Activated T-cell treated with anti-CD3 and anti-CD28 coated beads, Interleukin-2, amount 50 U/mL, for 4 hours (primary cell): ENCODE results near the gene NPHP4. TPM values are rescaled to one million over a fixed set of nuclear protein-coding genes. Genes with fewer than 3 reads are reported as not detected.

Source experiments
- ATAC-seq, 2 donors: fragments of 200-7000 bp; cut with Tn5 transposase; one replicate each; pipeline ENCODE4 v1.10.0; 2021
- DNase-seq: peaks from one replicate; pipeline ENCODE4 v3.0.0-alpha.2; 2020
- H3K27me3 Mint-ChIP-seq: one replicate; pipeline ENCODE4 v1.8.0; 2021; ENCODE audit warnings: low read depth, mixed read lengths
- H3K36me3 Mint-ChIP-seq: one replicate; pipeline ENCODE4 v1.8.0; 2022; ENCODE audit warnings: mixed read lengths; ENCODE audit not compliant: insufficient read depth
- H3K4me1 Mint-ChIP-seq: one replicate; pipeline ENCODE4 v1.8.0; 2021; ENCODE audit warnings: low read depth, mixed read lengths
- H3K4me3 Mint-ChIP-seq: one replicate; pipeline ENCODE4 v1.8.0; 2021; ENCODE audit warnings: mild to moderate bottlenecking, moderate library complexity, mixed read lengths
- H3K9me3 Mint-ChIP-seq: one replicate; pipeline ENCODE4 v1.8.0; 2021; ENCODE audit warnings: mixed read lengths
- total RNA-seq, 3 donors: library from RNA; stranded (reverse); gene quantifications; one replicate each; pipeline ENCODE4 v1.2.1, GENCODE V29; 2021

The NPHP4 gene
- total RNA-seq: 1 to 10 TPM; 7.0 to 9.3 (median 7.1) TPM

GRCh38 chr1:5992026-5992813 lies at the start of gene NPHP4:
Gene NPHP4 (minus strand): TSS chr1:5992425. CDS start chr1:5986289, 6,136 bp downstream.
- Mint-ChIP-seq H3K9me3 (no peaks in the 10 kb centered on the region), H3K4me1 (peaks cover 26% of the 10 kb centered on the region), H3K27me3 (no peaks in the 10 kb centered on the region), H3K4me3 (peak within 1 kb of the TSS; percentile 95), H3K36me3 (no peaks in the 10 kb centered on the region)
- DNase-seq (peak; percentile 98), ATAC-seq (peak; percentile 93)

- Mint-ChIP-seq H3K27me3 (no peaks in the 10 kb centered on the region), H3K36me3 (peaks cover 25% of the 10 kb centered on the region), H3K4me1 (peaks cover 14% of the 10 kb centered on the region), H3K4me3 (no peak overlapping the region), H3K9me3 (no peaks in the 10 kb centered on the region)
- no peak for DNase-seq
- peak in 1 of 2 donors; percentile 52 for ATAC-seq
Observed at GRCh38 chr1:6041432-6042062, 49.3 kb upstream of the NPHP4 start.

DNA sequence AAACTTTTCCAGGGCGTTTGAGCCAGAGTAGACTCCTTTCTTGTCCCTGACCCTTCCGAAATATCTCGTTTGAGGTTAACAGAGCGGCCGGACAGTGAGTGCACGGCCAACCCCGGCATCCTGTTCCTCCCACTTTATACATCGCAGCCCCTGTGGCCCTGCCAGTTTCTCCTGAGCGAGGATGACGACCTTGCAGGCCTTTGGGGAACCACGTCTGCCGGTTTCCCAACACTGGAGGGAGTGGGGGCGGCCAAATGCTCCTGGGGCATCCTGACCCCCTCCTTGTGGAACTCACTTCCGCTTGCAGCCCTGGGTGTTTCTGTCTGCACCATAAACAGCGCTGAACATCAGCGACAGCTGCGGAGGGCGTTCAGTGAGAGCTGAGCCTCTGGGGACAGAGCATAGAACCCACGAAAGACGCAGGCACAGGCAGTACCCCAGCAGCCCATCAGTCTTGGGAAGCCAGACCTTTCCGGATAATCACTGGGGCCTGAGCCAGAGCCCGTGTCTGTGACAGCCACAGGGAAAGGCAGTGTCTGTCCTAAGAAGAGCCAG lies 48.7 kb upstream of the NPHP4 start:
- Mint-ChIP-seq H3K4me1 (peaks cover 20% of the 10 kb centered on the region), H3K4me3 (no peak overlapping the region), H3K9me3 (no peaks in the 10 kb centered on the region), H3K27me3 (no peaks in the 10 kb centered on the region), H3K36me3 (peaks cover 24% of the 10 kb centered on the region)
- DNase-seq (no peak), ATAC-seq (no peak)

GRCh38 chr1:6040444-6040843 lies 48.2 kb upstream of the NPHP4 start:
- Mint-ChIP-seq H3K36me3 (peaks cover 27% of the 10 kb centered on the region), H3K4me1 (peaks cover 25% of the 10 kb centered on the region), H3K4me3 (no peak overlapping the region), H3K27me3 (no peaks in the 10 kb centered on the region), H3K9me3 (no peaks in the 10 kb centered on the region)
- DNase-seq (no peak), ATAC-seq (no peak)

GRCh38 chr1:6039031-6039430 lies 46.8 kb upstream of the NPHP4 start:
- H3K36me3 Mint-ChIP-seq: peaks cover 27% of the 10 kb centered on the region
- ATAC-seq: no peak

GRCh38 chr1:6038603-6039002 lies 46.4 kb upstream of the NPHP4 start:
- no peak for DNase-seq
- H3K4me3 Mint-ChIP-seq: no peak overlapping the region
- no peak for ATAC-seq
- no peaks in the 10 kb centered on the region for H3K9me3 Mint-ChIP-seq
- H3K36me3 Mint-ChIP-seq: peaks cover 24% of the 10 kb centered on the region
- H3K27me3 Mint-ChIP-seq: no peaks in the 10 kb centered on the region
- peaks cover 42% of the 10 kb centered on the region for H3K4me1 Mint-ChIP-seq

More at GRCh38 chr1:6039031-6039430, 46.8 kb upstream of the NPHP4 start:
- no peak for DNase-seq
- no peaks in the 10 kb centered on the region for H3K9me3 Mint-ChIP-seq
- no peaks in the 10 kb centered on the region for H3K27me3 Mint-ChIP-seq
- H3K4me1 Mint-ChIP-seq: peaks cover 39% of the 10 kb centered on the region
- H3K4me3 Mint-ChIP-seq: no peak overlapping the region

DNA sequence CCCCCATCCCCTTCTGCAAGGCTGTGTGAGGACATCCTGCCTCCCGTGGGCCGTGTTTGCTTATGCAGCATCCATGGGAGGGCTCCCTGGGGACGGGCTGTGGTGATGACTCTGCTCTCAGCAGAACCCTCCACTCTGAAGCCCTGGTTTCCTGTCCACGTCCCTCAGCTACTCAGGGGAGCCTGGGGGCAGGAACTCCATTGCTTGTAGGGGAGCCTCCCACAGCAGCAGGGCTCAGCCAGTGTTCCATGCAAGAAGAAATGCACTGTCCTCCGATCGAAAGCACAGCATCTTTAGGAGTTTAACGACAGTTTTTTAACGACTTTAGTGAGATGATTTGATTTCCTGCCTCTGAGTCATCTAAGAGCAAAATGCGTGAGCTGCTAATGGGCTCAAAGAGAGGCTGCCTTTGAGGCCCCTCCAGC lies 45.1 kb upstream of the NPHP4 start:
- no peaks in the 10 kb centered on the region for H3K9me3 Mint-ChIP-seq
- H3K36me3 Mint-ChIP-seq: peaks cover 23% of the 10 kb centered on the region
- H3K27me3 Mint-ChIP-seq: no peaks in the 10 kb centered on the region
- ATAC-seq: peak; percentile 38 to 60
- H3K4me1 Mint-ChIP-seq: peaks cover 54% of the 10 kb centered on the region
- H3K4me3 Mint-ChIP-seq: no peak overlapping the region
- no peak for DNase-seq

DNA sequence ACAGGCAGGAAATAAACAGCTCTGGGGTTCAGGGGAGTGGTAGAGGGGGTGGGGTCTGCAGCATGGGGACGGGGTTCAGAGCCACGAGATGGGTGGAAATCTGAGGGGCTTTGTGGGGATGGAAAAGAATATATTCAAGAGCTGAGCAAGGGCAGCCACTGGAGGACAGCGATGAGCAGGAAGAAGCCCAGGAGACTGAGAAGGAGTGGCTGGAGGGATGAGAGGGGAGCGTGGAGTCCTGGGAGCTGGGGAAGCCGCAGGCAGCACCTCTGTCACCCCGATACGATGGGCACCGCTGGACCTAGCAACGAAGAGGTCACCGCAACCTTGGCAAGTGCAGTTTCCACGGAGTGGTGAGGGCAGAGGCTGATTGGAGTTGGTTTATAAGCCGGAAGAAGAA lies 43.5 kb upstream of the NPHP4 start:
- Mint-ChIP-seq H3K4me3 (no peak overlapping the region), H3K36me3 (peaks cover 21% of the 10 kb centered on the region), H3K27me3 (no peaks in the 10 kb centered on the region), H3K9me3 (no peaks in the 10 kb centered on the region), H3K4me1 (peaks cover 70% of the 10 kb centered on the region)
- ATAC-seq: no peak
- no peak for DNase-seq

GRCh38 chr1:6035303-6035702 lies 43.1 kb upstream of the NPHP4 start:
- H3K27me3 Mint-ChIP-seq: no peaks in the 10 kb centered on the region
- H3K4me1 Mint-ChIP-seq: peaks cover 74% of the 10 kb centered on the region
- no peak for DNase-seq
- H3K4me3 Mint-ChIP-seq: no peak overlapping the region
- ATAC-seq: no peak
- H3K36me3 Mint-ChIP-seq: peaks cover 25% of the 10 kb centered on the region
- no peaks in the 10 kb centered on the region for H3K9me3 Mint-ChIP-seq

- peaks cover 79% of the 10 kb centered on the region for H3K4me1 Mint-ChIP-seq
- no peak for ATAC-seq
- H3K27me3 Mint-ChIP-seq: no peaks in the 10 kb centered on the region
- no peaks in the 10 kb centered on the region for H3K9me3 Mint-ChIP-seq
- H3K36me3 Mint-ChIP-seq: peaks cover 28% of the 10 kb centered on the region
- no peak for DNase-seq
- H3K4me3 Mint-ChIP-seq: no peak overlapping the region
Observed at GRCh38 chr1:6034750-6035096, 42.5 kb upstream of the NPHP4 start.

DNA sequence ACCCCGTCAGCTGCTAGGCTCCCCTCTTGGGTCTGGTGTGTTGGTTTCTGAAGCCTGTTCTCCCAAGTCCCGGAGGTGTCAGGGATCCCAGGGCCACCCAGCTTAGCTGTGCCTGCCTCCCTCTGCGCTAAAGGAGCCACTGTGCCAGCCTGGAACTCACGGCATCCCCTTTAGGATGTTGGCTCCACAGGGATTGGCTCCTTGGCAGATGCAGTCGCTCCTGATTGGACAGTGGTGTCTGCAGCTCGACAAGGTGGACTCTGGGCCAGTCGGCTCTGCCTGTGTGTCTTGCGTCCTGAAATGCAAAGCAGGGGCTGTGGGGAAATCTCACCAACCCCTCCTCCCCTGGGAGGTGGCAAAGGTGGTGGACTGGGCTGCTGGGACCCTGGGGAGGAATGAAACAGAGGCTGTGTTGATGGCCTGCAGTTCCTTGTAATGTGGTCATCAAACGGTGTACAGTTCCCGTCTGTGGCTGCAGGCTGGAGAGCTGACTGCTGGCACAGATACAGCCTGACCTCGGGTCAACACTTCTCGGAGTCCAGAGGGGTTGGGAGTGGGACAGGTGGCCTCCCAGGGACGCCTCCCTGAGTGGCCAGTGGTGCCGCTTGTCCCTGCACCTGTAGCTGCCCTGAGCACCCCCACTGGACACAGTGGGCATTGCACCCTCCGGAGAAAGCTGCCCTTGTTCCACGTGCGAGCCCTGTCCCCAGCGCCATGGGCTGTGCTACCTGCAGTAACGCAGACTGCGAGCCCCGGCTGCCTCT lies 41.9 kb upstream of the NPHP4 start:
- ATAC-seq: peak; percentile 61 to 71
- no peaks in the 10 kb centered on the region for H3K27me3 Mint-ChIP-seq
- no peaks in the 10 kb centered on the region for H3K9me3 Mint-ChIP-seq

DNA sequence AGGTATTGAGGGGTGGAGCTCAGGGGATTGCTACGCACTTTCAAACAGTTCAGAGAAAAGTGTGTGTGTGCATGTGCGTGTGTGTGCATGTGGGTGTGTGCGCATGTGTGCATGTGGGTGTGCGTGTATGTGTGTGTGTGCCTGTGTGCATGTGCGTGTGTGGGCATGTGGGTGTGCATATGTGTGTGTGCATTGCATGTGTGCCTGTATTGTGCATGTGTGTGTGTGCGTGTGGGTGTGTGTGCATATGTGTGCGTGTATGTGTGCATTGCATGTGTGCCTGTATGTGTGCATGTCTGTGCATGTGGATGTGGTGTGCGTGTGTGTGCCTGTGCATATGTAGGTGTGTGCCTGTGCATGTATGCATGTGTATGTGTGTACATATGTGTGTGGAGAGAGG lies 40.9 kb upstream of the NPHP4 start:
- DNase-seq (no peak), ATAC-seq (no peak)
- H3K27me3 Mint-ChIP-seq: no peaks in the 10 kb centered on the region
- peaks cover 40% of the 10 kb centered on the region for H3K36me3 Mint-ChIP-seq
- peaks cover 93% of the 10 kb centered on the region for H3K4me1 Mint-ChIP-seq
- H3K9me3 Mint-ChIP-seq: no peaks in the 10 kb centered on the region
- no peak overlapping the region for H3K4me3 Mint-ChIP-seq

More for the DNA sequence above, 41.9 kb upstream of the NPHP4 start:
- peaks cover 34% of the 10 kb centered on the region for H3K36me3 Mint-ChIP-seq
- no peak overlapping the region for H3K4me3 Mint-ChIP-seq
- DNase-seq: peak; percentile 23
- H3K4me1 Mint-ChIP-seq: peaks cover 83% of the 10 kb centered on the region

DNA sequence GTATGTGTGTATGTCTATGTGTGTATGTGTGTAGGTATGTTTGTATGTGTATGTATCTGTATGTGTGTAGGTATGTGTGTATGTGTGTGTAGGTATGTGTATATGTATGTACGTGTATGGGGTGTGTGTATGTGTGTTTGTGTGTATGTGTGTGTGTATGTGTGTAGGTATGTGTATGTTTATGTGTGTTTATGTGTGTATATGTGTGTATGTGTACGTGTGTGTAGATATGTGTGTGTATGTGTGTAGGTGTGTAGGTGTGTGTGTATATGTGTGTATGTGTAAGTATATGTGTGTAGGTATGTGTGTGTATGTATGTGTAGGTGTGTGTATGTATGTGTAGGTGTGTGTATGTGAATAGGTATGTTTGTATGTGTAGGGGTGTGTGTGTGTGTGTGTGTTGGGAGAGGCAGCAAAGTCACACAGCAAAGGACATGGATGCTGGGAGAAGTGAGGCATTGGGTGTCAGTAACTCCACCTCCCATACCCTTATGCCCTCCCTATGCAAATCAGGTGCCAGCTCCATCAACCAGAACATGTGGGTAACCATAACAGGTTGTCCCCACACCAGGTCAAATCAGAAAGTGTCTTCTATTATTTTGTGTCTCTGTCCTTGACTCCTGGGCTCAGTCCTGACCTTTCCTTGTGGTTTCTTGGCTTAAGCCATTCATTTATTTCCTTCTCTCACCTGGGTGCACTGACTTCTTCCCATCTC lies 38.5 kb upstream of the NPHP4 start:
- no peaks in the 10 kb centered on the region for H3K9me3 Mint-ChIP-seq
- peaks cover 38% of the 10 kb centered on the region for H3K36me3 Mint-ChIP-seq
- peak overlapping the region; percentile 35 for H3K4me3 Mint-ChIP-seq
- DNase-seq (no peak), ATAC-seq (no peak)
- H3K27me3 Mint-ChIP-seq: no peaks in the 10 kb centered on the region
- peaks cover 85% of the 10 kb centered on the region for H3K4me1 Mint-ChIP-seq

DNA sequence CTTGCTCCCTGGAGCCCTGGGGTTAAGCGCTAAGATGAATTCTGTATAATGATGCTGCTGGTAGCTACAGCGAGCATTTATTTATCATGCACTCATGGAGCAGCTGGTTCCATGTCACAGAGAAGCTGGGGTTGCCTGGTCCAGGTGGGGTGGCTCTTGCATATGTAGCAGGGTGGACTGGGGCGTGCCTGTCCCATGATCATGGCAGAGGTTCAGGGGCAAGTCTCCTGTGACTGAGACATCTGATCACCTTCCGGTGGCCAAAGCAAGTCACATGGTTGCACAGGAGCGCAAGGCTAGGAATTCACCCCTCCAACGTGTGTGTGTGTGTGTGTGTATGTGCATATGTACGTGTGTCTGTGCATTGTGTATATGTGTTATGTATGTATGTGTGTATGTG lies 37.9 kb upstream of the NPHP4 start:
- Mint-ChIP-seq H3K27me3 (no peaks in the 10 kb centered on the region), H3K4me3 (peak overlapping the region; percentile 35), H3K9me3 (no peaks in the 10 kb centered on the region), H3K36me3 (peaks cover 36% of the 10 kb centered on the region), H3K4me1 (peaks cover 83% of the 10 kb centered on the region)
- ATAC-seq: no peak
- DNase-seq: no peak
